Measurements from ENCODE around the gene BASP1.

DNA sequence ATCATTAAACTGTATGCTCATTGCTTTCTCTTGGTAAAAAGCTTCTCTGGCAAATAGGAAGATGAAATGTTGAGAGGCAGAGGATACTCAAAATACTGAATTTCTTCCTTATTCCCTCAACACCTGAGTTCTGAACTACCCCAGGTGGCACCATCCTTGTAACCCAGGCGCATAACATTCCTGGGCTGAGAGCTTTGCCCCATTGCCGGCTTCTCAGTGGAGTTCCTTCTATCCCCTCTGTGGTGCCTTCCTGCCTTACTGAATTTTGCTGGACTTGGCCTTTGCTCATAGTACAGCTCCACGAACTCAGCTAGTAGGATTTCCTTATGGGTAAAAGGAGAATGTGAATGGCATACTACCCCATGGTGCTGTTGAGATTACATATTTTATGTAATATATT is 54.7 kb downstream of the BASP1 start:
- TF ChIP-seq, protein P1, sequence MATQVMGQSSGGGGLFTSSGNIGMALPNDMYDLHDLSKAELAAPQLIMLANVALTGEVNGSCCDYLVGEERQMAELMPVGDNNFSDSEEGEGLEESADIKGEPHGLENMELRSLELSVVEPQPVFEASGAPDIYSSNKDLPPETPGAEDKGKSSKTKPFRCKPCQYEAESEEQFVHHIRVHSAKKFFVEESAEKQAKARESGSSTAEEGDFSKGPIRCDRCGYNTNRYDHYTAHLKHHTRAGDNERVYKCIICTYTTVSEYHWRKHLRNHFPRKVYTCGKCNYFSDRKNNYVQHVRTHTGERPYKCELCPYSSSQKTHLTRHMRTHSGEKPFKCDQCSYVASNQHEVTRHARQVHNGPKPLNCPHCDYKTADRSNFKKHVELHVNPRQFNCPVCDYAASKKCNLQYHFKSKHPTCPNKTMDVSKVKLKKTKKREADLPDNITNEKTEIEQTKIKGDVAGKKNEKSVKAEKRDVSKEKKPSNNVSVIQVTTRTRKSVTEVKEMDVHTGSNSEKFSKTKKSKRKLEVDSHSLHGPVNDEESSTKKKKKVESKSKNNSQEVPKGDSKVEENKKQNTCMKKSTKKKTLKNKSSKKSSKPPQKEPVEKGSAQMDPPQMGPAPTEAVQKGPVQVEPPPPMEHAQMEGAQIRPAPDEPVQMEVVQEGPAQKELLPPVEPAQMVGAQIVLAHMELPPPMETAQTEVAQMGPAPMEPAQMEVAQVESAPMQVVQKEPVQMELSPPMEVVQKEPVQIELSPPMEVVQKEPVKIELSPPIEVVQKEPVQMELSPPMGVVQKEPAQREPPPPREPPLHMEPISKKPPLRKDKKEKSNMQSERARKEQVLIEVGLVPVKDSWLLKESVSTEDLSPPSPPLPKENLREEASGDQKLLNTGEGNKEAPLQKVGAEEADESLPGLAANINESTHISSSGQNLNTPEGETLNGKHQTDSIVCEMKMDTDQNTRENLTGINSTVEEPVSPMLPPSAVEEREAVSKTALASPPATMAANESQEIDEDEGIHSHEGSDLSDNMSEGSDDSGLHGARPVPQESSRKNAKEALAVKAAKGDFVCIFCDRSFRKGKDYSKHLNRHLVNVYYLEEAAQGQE (IDR thresholded peaks at IDR 0.05; ENCODE audit: borderline replicate concordance) = no peak
- TF ChIP-seq, protein P2, sequence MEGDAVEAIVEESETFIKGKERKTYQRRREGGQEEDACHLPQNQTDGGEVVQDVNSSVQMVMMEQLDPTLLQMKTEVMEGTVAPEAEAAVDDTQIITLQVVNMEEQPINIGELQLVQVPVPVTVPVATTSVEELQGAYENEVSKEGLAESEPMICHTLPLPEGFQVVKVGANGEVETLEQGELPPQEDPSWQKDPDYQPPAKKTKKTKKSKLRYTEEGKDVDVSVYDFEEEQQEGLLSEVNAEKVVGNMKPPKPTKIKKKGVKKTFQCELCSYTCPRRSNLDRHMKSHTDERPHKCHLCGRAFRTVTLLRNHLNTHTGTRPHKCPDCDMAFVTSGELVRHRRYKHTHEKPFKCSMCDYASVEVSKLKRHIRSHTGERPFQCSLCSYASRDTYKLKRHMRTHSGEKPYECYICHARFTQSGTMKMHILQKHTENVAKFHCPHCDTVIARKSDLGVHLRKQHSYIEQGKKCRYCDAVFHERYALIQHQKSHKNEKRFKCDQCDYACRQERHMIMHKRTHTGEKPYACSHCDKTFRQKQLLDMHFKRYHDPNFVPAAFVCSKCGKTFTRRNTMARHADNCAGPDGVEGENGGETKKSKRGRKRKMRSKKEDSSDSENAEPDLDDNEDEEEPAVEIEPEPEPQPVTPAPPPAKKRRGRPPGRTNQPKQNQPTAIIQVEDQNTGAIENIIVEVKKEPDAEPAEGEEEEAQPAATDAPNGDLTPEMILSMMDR (IDR thresholded peaks at IDR 0.05; ENCODE audit: poor library complexity, severe bottlenecking) = no peak
- TF ChIP-seq EZH2 (IDR thresholded peaks at IDR 0.05; ENCODE audit: borderline replicate concordance, insufficient read depth, low read length, poor library complexity, severe bottlenecking) (no peak), POLR2AphosphoS5 (IDR thresholded peaks at IDR 0.05) (no peak), SMC3 (conservative IDR thresholded peaks at IDR 0.05; ENCODE audit: poor library complexity) (no peak), TAF1 (IDR thresholded peaks at IDR 0.05; ENCODE audit: low read depth) (no peak), EP300 (conservative IDR thresholded peaks at IDR 0.05; ENCODE audit: poor library complexity, severe bottlenecking) (no peak), RAD21 (conservative IDR thresholded peaks at IDR 0.05) (no peak), MXI1 (conservative IDR thresholded peaks at IDR 0.05; ENCODE audit: poor library complexity, severe bottlenecking) (no peak)

Data from neural cell (in vitro differentiated cells).